ENCODE results near the gene LTO1.

Gene LTO1

GRCh38 chr11:69654001-69654659 lies 21.0 kb downstream of the LTO1 start:
- intact Hi-C loops (cut with micrococcal nuclease), result no loop called here
- Mint-ChIP-seq H3K4me1 (ENCODE audit: low read depth) (no peaks in the 10 kb centered on the region), H3K9me3 (no peaks in the 10 kb centered on the region), H3K27me3 (peaks cover 4% of the 10 kb centered on the region), H3K27ac (no peak overlapping the region), H3K4me3 (no peak overlapping the region), H3K36me3 (ENCODE audit: low read depth) (no peaks in the 10 kb centered on the region)

- H3K9me3 Mint-ChIP-seq, result no peaks in the 10 kb centered on the region
- H3K27ac Mint-ChIP-seq, result no peak overlapping the region
- no peak overlapping the region for H3K4me3 Mint-ChIP-seq
- H3K36me3 Mint-ChIP-seq (ENCODE audit: low read depth), result no peaks in the 10 kb centered on the region
- intact Hi-C loops (cut with micrococcal nuclease), result no loop called here
- peaks cover 4% of the 10 kb centered on the region for H3K27me3 Mint-ChIP-seq
- no peaks in the 10 kb centered on the region for H3K4me1 Mint-ChIP-seq (ENCODE audit: low read depth)
These were observed 21.7 kb downstream of the LTO1 start for GRCh38 chr11:69653406-69653960.

GRCh38 chr11:69652999-69653398 lies 22.2 kb downstream of the LTO1 start:
- H3K27ac Mint-ChIP-seq, result no peak overlapping the region
- H3K4me3 Mint-ChIP-seq, result no peak overlapping the region
- H3K27me3 Mint-ChIP-seq, result peaks cover 8% of the 10 kb centered on the region
- H3K9me3 Mint-ChIP-seq, result no peaks in the 10 kb centered on the region
- no peaks in the 10 kb centered on the region for H3K4me1 Mint-ChIP-seq (ENCODE audit: low read depth)
- no peaks in the 10 kb centered on the region for H3K36me3 Mint-ChIP-seq (ENCODE audit: low read depth)
- intact Hi-C loops (cut with micrococcal nuclease), result no loop called here

- H3K9me3 Mint-ChIP-seq, result no peaks in the 10 kb centered on the region
- H3K4me1 Mint-ChIP-seq (ENCODE audit: low read depth), result no peaks in the 10 kb centered on the region
- H3K27ac Mint-ChIP-seq, result no peak overlapping the region
- H3K36me3 Mint-ChIP-seq (ENCODE audit: low read depth), result no peaks in the 10 kb centered on the region
- no peak overlapping the region for H3K4me3 Mint-ChIP-seq
- intact Hi-C loops (cut with micrococcal nuclease), result no loop called here
- H3K27me3 Mint-ChIP-seq, result peaks cover 12% of the 10 kb centered on the region
These were observed 23.1 kb downstream of the LTO1 start for GRCh38 chr11:69651834-69652620.

- Mint-ChIP-seq H3K9me3 (no peaks in the 10 kb centered on the region), H3K4me1 (ENCODE audit: low read depth) (no peaks in the 10 kb centered on the region), H3K27me3 (peaks cover 16% of the 10 kb centered on the region), H3K27ac (no peak overlapping the region), H3K4me3 (no peak overlapping the region), H3K36me3 (ENCODE audit: low read depth) (no peaks in the 10 kb centered on the region)
- intact Hi-C loops (cut with micrococcal nuclease), result no loop called here
These were observed 24.3 kb downstream of the LTO1 start for GRCh38 chr11:69650832-69651344.

- Mint-ChIP-seq H3K27me3 (peaks cover 17% of the 10 kb centered on the region), H3K27ac (no peak overlapping the region), H3K9me3 (no peaks in the 10 kb centered on the region), H3K4me3 (no peak overlapping the region), H3K36me3 (ENCODE audit: low read depth) (no peaks in the 10 kb centered on the region), H3K4me1 (ENCODE audit: low read depth) (no peaks in the 10 kb centered on the region)
- intact Hi-C loops (cut with micrococcal nuclease), result no loop called here
These were observed 24.9 kb downstream of the LTO1 start for GRCh38 chr11:69650081-69650831.

- Mint-ChIP-seq H3K27me3 (peaks cover 25% of the 10 kb centered on the region), H3K4me3 (no peak overlapping the region)
- intact Hi-C loops (cut with micrococcal nuclease), result no loop called here
These were observed 25.6 kb downstream of the LTO1 start for GRCh38 chr11:69649576-69649900.

GRCh38 chr11:69648679-69649575 lies 26.2 kb downstream of the LTO1 start:
- Mint-ChIP-seq H3K36me3 (ENCODE audit: low read depth) (no peaks in the 10 kb centered on the region), H3K4me1 (ENCODE audit: low read depth) (no peaks in the 10 kb centered on the region), H3K4me3 (no peak overlapping the region), H3K27me3 (peaks cover 30% of the 10 kb centered on the region), H3K9me3 (no peaks in the 10 kb centered on the region), H3K27ac (no peak overlapping the region)
- intact Hi-C loops (cut with micrococcal nuclease), result no loop called here

More at GRCh38 chr11:69649576-69649900, 25.6 kb downstream of the LTO1 start:
- Mint-ChIP-seq H3K36me3 (ENCODE audit: low read depth) (no peaks in the 10 kb centered on the region), H3K27ac (no peak overlapping the region), H3K4me1 (ENCODE audit: low read depth) (no peaks in the 10 kb centered on the region), H3K9me3 (no peaks in the 10 kb centered on the region)

- Mint-ChIP-seq H3K4me1 (ENCODE audit: low read depth) (no peaks in the 10 kb centered on the region), H3K27me3 (peaks cover 38% of the 10 kb centered on the region), H3K9me3 (no peaks in the 10 kb centered on the region), H3K4me3 (no peak overlapping the region), H3K27ac (no peak overlapping the region), H3K36me3 (ENCODE audit: low read depth) (no peaks in the 10 kb centered on the region)
- intact Hi-C loops (cut with micrococcal nuclease), result no loop called here
These were observed 27.2 kb downstream of the LTO1 start for GRCh38 chr11:69647761-69648497.

GRCh38 chr11:69647390-69647748 lies 27.8 kb downstream of the LTO1 start:
- H3K27ac Mint-ChIP-seq, result no peak overlapping the region
- H3K36me3 Mint-ChIP-seq (ENCODE audit: low read depth), result no peaks in the 10 kb centered on the region
- H3K9me3 Mint-ChIP-seq, result no peaks in the 10 kb centered on the region
- no peaks in the 10 kb centered on the region for H3K4me1 Mint-ChIP-seq (ENCODE audit: low read depth)
- intact Hi-C loops (cut with micrococcal nuclease), result no loop called here
- peaks cover 40% of the 10 kb centered on the region for H3K27me3 Mint-ChIP-seq
- no peak overlapping the region for H3K4me3 Mint-ChIP-seq

- Mint-ChIP-seq H3K9me3 (no peaks in the 10 kb centered on the region), H3K27ac (no peak overlapping the region), H3K4me3 (no peak overlapping the region), H3K36me3 (ENCODE audit: low read depth) (no peaks in the 10 kb centered on the region), H3K4me1 (ENCODE audit: low read depth) (no peaks in the 10 kb centered on the region), H3K27me3 (peaks cover 45% of the 10 kb centered on the region)
- intact Hi-C loops (cut with micrococcal nuclease), result no loop called here
These were observed 28.4 kb downstream of the LTO1 start for GRCh38 chr11:69646493-69647389.

GRCh38 chr11:69645801-69646492 lies 29.2 kb downstream of the LTO1 start:
- H3K9me3 Mint-ChIP-seq, result no peaks in the 10 kb centered on the region
- no peak overlapping the region for H3K27ac Mint-ChIP-seq
- no peaks in the 10 kb centered on the region for H3K36me3 Mint-ChIP-seq (ENCODE audit: low read depth)
- intact Hi-C loops (cut with micrococcal nuclease), result no loop called here
- no peak overlapping the region for H3K4me3 Mint-ChIP-seq
- H3K27me3 Mint-ChIP-seq, result peaks cover 51% of the 10 kb centered on the region
- H3K4me1 Mint-ChIP-seq (ENCODE audit: low read depth), result peaks cover 6% of the 10 kb centered on the region
